Trophoblast cell (in vitro differentiated cells and primary cell): ENCODE results near the gene SMYD3.

Experiments
- DNase-seq, 2 donors: peaks; one replicate each; pipeline ENCODE4 v3.0.0-alpha.2; 2016
- H2AFZ ChIP-seq: 2 replicates; pipeline ENCODE4 v1.6.1; 2013; ENCODE audit warnings: low read length, moderate library complexity, mild to moderate bottlenecking; ENCODE audit not compliant: insufficient read depth, poor library complexity
- H2AK5ac ChIP-seq: 2 replicates; pipeline ENCODE4 v1.6.1; 2013; ENCODE audit warnings: mild to moderate bottlenecking, low read length
- H2BK120ac ChIP-seq: 2 replicates; pipeline ENCODE4 v1.6.1; 2013; ENCODE audit warnings: low read length, mild to moderate bottlenecking, moderate library complexity; ENCODE audit not compliant: insufficient read depth, poor library complexity
- H2BK12ac ChIP-seq: 2 replicates; pipeline ENCODE4 v1.6.1; 2013; ENCODE audit warnings: mild to moderate bottlenecking, low read length, moderate library complexity
- H2BK5ac ChIP-seq: 2 replicates; pipeline ENCODE4 v1.6.1; 2013; ENCODE audit warnings: low read length, low read depth, moderate library complexity, mild to moderate bottlenecking; ENCODE audit not compliant: poor library complexity
- H3K14ac ChIP-seq: 2 replicates; pipeline ENCODE4 v1.6.1; 2013; ENCODE audit warnings: mild to moderate bottlenecking, low read length
- H3K18ac ChIP-seq: 2 replicates; pipeline ENCODE4 v1.6.1; 2013; ENCODE audit warnings: mild to moderate bottlenecking, low read length
- H3K23ac ChIP-seq: 2 replicates; pipeline ENCODE4 v1.6.1; 2013; ENCODE audit warnings: low read length
- H3K27ac ChIP-seq: 2 replicates; pipeline ENCODE4 v1.5.1; 2013; ENCODE audit warnings: low read depth, mild to moderate bottlenecking, inconsistent platforms, low read length, moderate library complexity
- H3K27me3 ChIP-seq: 2 replicates; pipeline ENCODE4 v1.6.1; 2013; ENCODE audit warnings: inconsistent platforms, mild to moderate bottlenecking, low read length, moderate library complexity; ENCODE audit not compliant: insufficient read depth
- H3K36me3 ChIP-seq, 2 experiments: 1 replicate in 1 of 2; 2 replicates in 1 of 2; pipeline ENCODE4 v1.6.1; 2013; ENCODE audit warnings: low read length in 2 of 2, mild to moderate bottlenecking in 2 of 2, moderate library complexity in 1 of 2; ENCODE audit not compliant: insufficient read depth in 2 of 2, control insufficient read depth in 1 of 2
- H3K4ac ChIP-seq: 2 replicates; pipeline ENCODE4 v1.6.1; 2013; ENCODE audit warnings: low read depth, mild to moderate bottlenecking, low read length, moderate library complexity
- H3K4me1 ChIP-seq, 2 experiments: 1 replicate in 1 of 2; 2 replicates in 1 of 2; pipeline ENCODE4 v1.6.1; 2013; ENCODE audit warnings: low read length in 2 of 2, mild to moderate bottlenecking in 2 of 2, moderate library complexity in 1 of 2; ENCODE audit not compliant: insufficient read depth in 2 of 2, control insufficient read depth in 1 of 2
- H3K4me2 ChIP-seq: 2 replicates; pipeline ENCODE4 v1.6.1; 2013; ENCODE audit warnings: inconsistent platforms, mild to moderate bottlenecking, low read length, moderate library complexity
- H3K4me3 ChIP-seq: 2 replicates; pipeline ENCODE4 v1.5.1; 2013; ENCODE audit warnings: mild to moderate bottlenecking, low read depth, low read length, inconsistent platforms
- H3K79me1 ChIP-seq: one replicate; pipeline ENCODE4 v1.6.1; 2013; ENCODE audit warnings: low read length
- H3K79me2 ChIP-seq: 2 replicates; pipeline ENCODE4 v1.6.1; 2013; ENCODE audit warnings: low read length, mild to moderate bottlenecking; ENCODE audit not compliant: control insufficient read depth, insufficient read depth, poor library complexity
- H3K9ac ChIP-seq: 2 replicates; pipeline ENCODE4 v1.6.1; 2013; ENCODE audit warnings: mild to moderate bottlenecking, low read length
- H3K9me3 ChIP-seq: 2 replicates; pipeline ENCODE4 v1.6.1; 2013; ENCODE audit warnings: low read depth, mild to moderate bottlenecking, control low read depth, inconsistent platforms, low read length; ENCODE audit not compliant: insufficient read depth
- H4K12ac ChIP-seq: 2 replicates; pipeline ENCODE4 v1.6.1; 2013; ENCODE audit warnings: low read depth, mild to moderate bottlenecking, low read length, moderate library complexity
- H4K8ac ChIP-seq: 2 replicates; pipeline ENCODE4 v1.6.1; 2013; ENCODE audit warnings: low read depth, mild to moderate bottlenecking, low read length, moderate library complexity
- H4K91ac ChIP-seq: one replicate; pipeline ENCODE4 v1.6.1; 2013; ENCODE audit warnings: low read depth, mild to moderate bottlenecking, low read length, moderate library complexity
- whole genome bisulfite sequencing: extraction: QIAGEN DNeasy Blood & Tissue Kit; methylation state at CpG from one replicate; pipeline ENCODE4 v1.1.7; 2013; ENCODE audit warnings: missing lambda C conversion rate; ENCODE audit not compliant: insufficient read length, insufficient coverage; ENCODE audit errors: extremely low coverage; 5-methylcytosine and 5-hydroxymethylcytosine counted together

SMYD3 gene

DNA sequence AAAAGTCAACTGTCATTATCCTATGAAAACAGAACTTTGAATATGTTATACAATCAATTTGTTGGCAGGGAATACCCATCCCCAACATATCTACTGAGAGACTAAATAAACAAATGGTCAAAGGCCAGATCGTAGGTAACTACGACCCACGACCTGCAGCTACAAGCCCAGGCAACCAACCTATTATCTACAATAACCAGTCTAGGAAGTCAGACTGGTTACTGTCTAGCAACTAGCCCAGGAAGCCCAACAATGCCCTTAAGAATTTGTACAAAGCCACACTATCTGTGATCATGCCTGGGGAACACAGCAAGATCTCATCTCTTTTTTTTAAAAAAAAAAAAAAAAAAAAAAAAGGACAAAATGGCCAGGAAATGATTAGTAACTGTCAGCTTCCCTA is 58.7 kb downstream of the SMYD3 start:
- peak overlapping the region; percentile 61 for H3K27ac ChIP-seq
- no peak overlapping the region for H3K23ac ChIP-seq
- H2AFZ ChIP-seq, result no peak overlapping the region
- H2BK120ac ChIP-seq, result no peak overlapping the region
- no peaks in the 10 kb centered on the region for H3K79me2 ChIP-seq
- no peak overlapping the region for H4K12ac ChIP-seq
- no peak overlapping the region for H2BK5ac ChIP-seq
- DNase-seq, result peak; percentile 62 to 86
- H2BK12ac ChIP-seq, result no peak overlapping the region
- no peak overlapping the region for H3K14ac ChIP-seq
- H3K4me2 ChIP-seq, result no peak overlapping the region
- no peak overlapping the region for H2AK5ac ChIP-seq
- H3K9ac ChIP-seq, result no peak overlapping the region
- no peaks in the 10 kb centered on the region for H3K9me3 ChIP-seq
- H3K36me3 ChIP-seq, result no peaks in the 10 kb centered on the region
- no peak overlapping the region for H3K18ac ChIP-seq
- no peak overlapping the region for H3K4me3 ChIP-seq
- H3K4me1 ChIP-seq, result peaks cover 0 to 1% of the 10 kb centered on the region in 2 experiments
- H4K91ac ChIP-seq, result no peak overlapping the region
- H3K27me3 ChIP-seq, result no peaks in the 10 kb centered on the region
- WGBS, result no CpG with 5 or more reads among the region's 3 CpGs
- no peak overlapping the region for H4K8ac ChIP-seq
- no peak overlapping the region for H3K4ac ChIP-seq
- peaks cover 10% of the 10 kb centered on the region for H3K79me1 ChIP-seq

DNA sequence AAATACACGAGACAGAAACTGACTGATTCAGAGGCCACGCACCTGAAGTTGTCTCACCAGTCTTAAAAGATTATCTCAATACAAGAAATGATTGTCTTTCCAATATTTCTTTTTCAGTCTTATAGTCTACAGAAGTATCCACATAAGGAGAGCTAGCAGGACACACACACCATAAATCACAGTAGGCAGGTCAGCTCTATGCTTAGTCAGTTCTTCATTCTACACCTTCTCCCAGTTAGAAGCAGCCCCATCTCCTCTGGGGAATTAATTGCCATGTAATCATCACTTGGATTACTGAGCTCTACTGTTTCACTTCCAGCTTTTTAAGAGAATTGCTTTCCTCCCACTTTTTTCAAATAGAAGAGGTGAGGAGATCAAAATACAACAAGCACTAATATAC is 59.6 kb downstream of the SMYD3 start:
- Histone ChIP-seq H3K14ac (no peak overlapping the region), H2BK120ac (no peak overlapping the region), H2BK5ac (no peak overlapping the region), H3K4me1 (peaks cover 1 to 2% of the 10 kb centered on the region in 2 experiments), H2AK5ac (no peak overlapping the region), H3K18ac (no peak overlapping the region), H3K9ac (no peak overlapping the region), H3K36me3 (no peaks in the 10 kb centered on the region), H3K23ac (no peak overlapping the region), H4K91ac (no peak overlapping the region), H3K4me3 (no peak overlapping the region), H3K79me2 (no peaks in the 10 kb centered on the region), H2BK12ac (peak overlapping the region; percentile 78), H4K12ac (no peak overlapping the region), H3K79me1 (peaks cover 10% of the 10 kb centered on the region), H4K8ac (no peak overlapping the region), H3K4me2 (no peak overlapping the region), H3K27me3 (no peaks in the 10 kb centered on the region), H3K9me3 (no peaks in the 10 kb centered on the region), H3K4ac (no peak overlapping the region), H2AFZ (no peak overlapping the region), H3K27ac (no peak overlapping the region)
- DNase-seq, result no peak
- no CpG with 5 or more reads among the region's 2 CpGs for WGBS

DNA sequence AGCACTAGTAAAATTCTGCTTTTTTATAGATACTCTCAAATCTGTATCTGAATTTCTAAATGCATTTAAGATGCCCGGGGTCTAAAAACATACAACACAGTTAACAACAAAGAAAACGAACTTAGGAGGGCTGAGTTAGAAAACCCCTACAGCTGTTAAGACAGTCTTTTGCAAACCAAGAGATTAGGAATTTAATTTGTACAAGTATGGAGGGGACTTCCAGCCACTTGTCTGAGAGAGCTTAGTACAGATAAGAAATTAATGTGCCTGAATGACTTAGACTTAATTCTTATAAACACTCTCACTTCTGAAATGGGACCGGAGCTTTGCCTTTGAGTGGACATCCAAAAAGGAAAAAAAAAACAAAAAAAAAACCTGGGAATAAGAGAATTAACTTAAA is 61.6 kb downstream of the SMYD3 start:
- no peak overlapping the region for H2BK12ac ChIP-seq
- no peak overlapping the region for H2BK120ac ChIP-seq
- peaks cover 1 to 10% of the 10 kb centered on the region in 2 experiments for H3K4me1 ChIP-seq
- no peak overlapping the region for H3K27ac ChIP-seq
- H3K14ac ChIP-seq, result no peak overlapping the region
- WGBS, result no CpG with 5 or more reads among the region's 3 CpGs
- H3K9ac ChIP-seq, result no peak overlapping the region
- no peak overlapping the region for H3K4me3 ChIP-seq
- H3K36me3 ChIP-seq, result no peaks in the 10 kb centered on the region
- no peak overlapping the region for H3K4me2 ChIP-seq
- H3K79me2 ChIP-seq, result no peaks in the 10 kb centered on the region
- no peak overlapping the region for H2AK5ac ChIP-seq
- no peak for DNase-seq
- no peak overlapping the region for H4K12ac ChIP-seq
- no peak overlapping the region for H4K91ac ChIP-seq
- H3K27me3 ChIP-seq, result no peaks in the 10 kb centered on the region
- no peak overlapping the region for H3K23ac ChIP-seq
- H3K18ac ChIP-seq, result no peak overlapping the region
- H3K4ac ChIP-seq, result no peak overlapping the region
- no peaks in the 10 kb centered on the region for H3K9me3 ChIP-seq
- H4K8ac ChIP-seq, result no peak overlapping the region
- no peak overlapping the region for H2AFZ ChIP-seq
- H2BK5ac ChIP-seq, result no peak overlapping the region
- H3K79me1 ChIP-seq, result peaks cover 10% of the 10 kb centered on the region

GRCh38 chr1:246444617-246445016 is 62.5 kb downstream of the SMYD3 start:
- peaks cover 1 to 10% of the 10 kb centered on the region in 2 experiments for H3K4me1 ChIP-seq
- no peak overlapping the region for H3K4ac ChIP-seq
- H3K4me3 ChIP-seq, result no peak overlapping the region
- H2BK120ac ChIP-seq, result no peak overlapping the region
- H2AFZ ChIP-seq, result no peak overlapping the region
- H3K79me2 ChIP-seq, result no peaks in the 10 kb centered on the region
- no peak for DNase-seq
- no peak overlapping the region for H2BK12ac ChIP-seq
- no peaks in the 10 kb centered on the region for H3K27me3 ChIP-seq
- peaks cover 10% of the 10 kb centered on the region for H3K79me1 ChIP-seq
- no peak overlapping the region for H4K8ac ChIP-seq
- H3K9me3 ChIP-seq, result no peaks in the 10 kb centered on the region
- H4K91ac ChIP-seq, result no peak overlapping the region
- no peak overlapping the region for H3K9ac ChIP-seq
- H3K36me3 ChIP-seq, result no peaks in the 10 kb centered on the region
- no peak overlapping the region for H2AK5ac ChIP-seq
- no peak overlapping the region for H2BK5ac ChIP-seq
- H3K18ac ChIP-seq, result no peak overlapping the region
- no peak overlapping the region for H3K27ac ChIP-seq
- no peak overlapping the region for H3K14ac ChIP-seq
- no peak overlapping the region for H3K23ac ChIP-seq
- H4K12ac ChIP-seq, result no peak overlapping the region
- H3K4me2 ChIP-seq, result no peak overlapping the region
- no CpG with 5 or more reads among the region's 3 CpGs for WGBS
